NCI-H1694 treated with DMSO at 0.1 percent for 48 hours (cell line): ENCODE results near the gene MISP.

Experiments
- DNase-seq: peaks from one replicate; lab custom pipeline; 2025; lab: John Stamatoyannopoulos, UW

Gene MISP

DNA sequence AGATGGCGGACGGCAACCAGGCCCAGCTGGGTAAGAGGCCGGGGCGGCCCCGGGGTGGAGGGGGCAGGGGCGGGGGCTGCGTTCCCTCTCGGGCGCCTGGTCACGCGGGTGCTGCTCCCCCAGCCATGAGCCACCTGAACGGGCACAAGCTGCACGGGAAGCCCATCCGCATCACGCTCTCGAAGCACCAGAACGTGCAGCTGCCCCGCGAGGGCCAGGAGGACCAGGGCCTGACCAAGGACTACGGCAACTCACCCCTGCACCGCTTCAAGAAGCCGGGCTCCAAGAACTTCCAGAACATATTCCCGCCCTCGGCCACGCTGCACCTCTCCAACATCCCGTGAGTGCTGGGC lies 57.5 kb downstream of the MISP start:
- DNase-seq, result no peak

DNA sequence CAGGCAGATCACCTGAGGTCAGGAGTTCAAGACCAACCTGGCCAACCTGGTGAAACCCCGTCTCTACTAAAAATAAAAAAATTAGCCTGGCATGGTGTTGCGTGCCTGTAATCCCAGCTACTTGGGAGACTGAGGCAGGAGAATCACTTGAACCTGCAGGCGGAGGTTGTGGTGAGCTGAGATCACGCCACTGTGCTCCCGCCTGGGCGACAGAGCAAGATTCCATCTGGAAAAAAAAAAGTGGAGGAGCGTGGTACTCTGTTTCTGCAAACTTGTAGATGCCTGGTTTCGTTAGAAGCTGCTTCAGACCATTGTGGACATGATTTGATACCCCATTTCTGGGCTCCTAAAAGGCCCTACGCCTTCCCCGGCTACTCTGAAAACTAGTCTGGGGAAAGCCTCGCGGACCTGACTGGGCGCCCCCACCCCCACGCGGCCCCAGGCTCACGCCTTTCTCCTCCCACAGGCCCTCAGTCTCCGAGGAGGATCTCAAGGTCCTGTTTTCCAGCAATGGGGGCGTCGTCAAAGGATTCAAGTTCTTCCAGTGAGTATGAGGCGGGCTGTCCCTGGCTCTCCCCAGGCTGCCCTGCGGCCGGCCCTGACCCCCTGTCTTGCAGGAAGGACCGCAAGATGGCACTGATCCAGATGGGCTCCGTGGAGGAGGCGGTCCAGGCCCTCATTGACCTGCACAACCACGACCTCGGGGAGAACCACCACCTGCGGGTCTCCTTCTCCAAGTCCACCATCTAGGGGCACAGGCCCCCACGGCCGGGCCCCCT lies 59.4 kb downstream of the MISP start:
- DNase-seq, result no peak

DNA sequence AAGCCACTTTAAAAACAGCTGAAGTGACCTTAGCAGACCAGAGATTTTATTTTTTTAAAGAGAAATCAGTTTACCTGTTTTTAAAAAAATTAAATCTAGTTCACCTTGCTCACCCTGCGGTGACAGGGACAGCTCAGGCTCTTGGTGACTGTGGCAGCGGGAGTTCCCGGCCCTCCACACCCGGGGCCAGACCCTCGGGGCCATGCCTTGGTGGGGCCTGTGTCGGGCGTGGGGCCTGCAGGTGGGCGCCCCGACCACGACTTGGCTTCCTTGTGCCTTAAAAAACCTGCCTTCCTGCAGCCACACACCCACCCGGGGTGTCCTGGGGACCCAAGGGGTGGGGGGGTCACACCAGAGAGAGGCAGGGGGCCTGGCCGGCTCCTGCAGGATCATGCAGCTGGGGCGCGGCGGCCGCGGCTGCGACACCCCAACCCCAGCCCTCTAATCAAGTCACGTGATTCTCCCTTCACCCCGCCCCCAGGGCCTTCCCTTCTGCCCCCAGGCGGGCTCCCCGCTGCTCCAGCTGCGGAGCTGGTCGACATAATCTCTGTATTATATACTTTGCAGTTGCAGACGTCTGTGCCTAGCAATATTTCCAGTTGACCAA lies 60.1 kb downstream of the MISP start:
- no peak for DNase-seq

DNA sequence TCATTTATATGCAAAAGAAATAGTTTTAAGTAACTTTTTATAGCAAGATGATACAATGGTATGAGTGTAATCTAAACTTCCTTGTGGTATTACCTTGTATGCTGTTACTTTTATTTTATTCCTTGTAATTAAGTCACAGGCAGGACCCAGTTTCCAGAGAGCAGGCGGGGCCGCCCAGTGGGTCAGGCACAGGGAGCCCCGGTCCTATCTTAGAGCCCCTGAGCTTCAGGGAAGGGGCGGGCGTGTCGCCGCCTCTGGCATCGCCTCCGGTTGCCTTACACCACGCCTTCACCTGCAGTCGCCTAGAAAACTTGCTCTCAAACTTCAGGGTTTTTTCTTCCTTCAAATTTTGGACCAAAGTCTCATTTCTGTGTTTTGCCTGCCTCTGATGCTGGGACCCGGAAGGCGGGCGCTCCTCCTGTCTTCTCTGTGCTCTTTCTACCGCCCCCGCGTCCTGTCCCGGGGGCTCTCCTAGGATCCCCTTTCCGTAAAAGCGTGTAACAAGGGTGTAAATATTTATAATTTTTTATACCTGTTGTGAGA lies 60.7 kb downstream of the MISP start:
- DNase-seq, result no peak

- DNase-seq, result no peak
These were observed 61.3 kb downstream of the MISP start for GRCh38 chr19:812049-812746.

DNA sequence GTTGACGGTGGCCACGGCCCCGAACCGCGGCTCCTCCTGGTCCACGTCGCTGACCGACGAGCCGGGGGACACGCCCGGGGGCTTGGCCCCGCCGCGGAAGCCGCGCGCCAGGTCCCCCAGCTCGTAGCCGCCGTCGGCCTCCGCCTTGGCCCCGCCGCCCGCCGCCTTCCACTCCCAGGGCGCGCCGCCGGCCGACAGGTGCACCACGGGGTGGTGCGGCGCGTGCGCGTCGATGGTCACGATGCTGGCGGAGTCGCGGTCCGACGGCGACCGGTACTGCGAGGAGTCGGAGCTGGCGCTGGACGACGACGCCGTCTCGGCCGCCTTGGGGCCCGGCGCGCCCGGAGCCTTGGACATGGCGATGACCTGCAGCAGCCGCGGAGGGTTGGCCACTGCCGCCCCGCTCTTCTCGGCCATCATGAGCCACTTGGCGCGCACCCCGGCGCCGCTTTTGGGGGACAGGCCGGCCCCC lies 61.9 kb downstream of the MISP start:
- no peak for DNase-seq

GRCh38 chr19:813219-814151 lies 62.6 kb downstream of the MISP start:
- no peak for DNase-seq
